IPS-18a (cell line): ENCODE data around the gene UBE2G2.

ENCODE experiments used
- H3K27ac ChIP-seq: one replicate; pipeline ENCODE4 v1.5.1; 2013; ENCODE audit warnings: low read length
- H3K27me3 ChIP-seq: one replicate; pipeline ENCODE4 v1.6.1; 2013; ENCODE audit warnings: mild to moderate bottlenecking, low read length; ENCODE audit not compliant: control insufficient read depth, insufficient read depth
- H3K36me3 ChIP-seq: one replicate; pipeline ENCODE4 v1.6.1; 2013; ENCODE audit warnings: low read depth, low read length; ENCODE audit not compliant: control insufficient read depth
- H3K4me1 ChIP-seq: one replicate; pipeline ENCODE4 v1.6.1; 2013; ENCODE audit warnings: low read depth, low read length; ENCODE audit not compliant: control insufficient read depth
- H3K4me3 ChIP-seq: one replicate; pipeline ENCODE4 v1.5.1; 2013; ENCODE audit warnings: low read length
- H3K9ac ChIP-seq: one replicate; pipeline ENCODE4 v1.6.1; 2013; ENCODE audit warnings: mild to moderate bottlenecking, low read length, moderate library complexity
- H3K9me3 ChIP-seq: one replicate; pipeline ENCODE4 v1.6.1; 2013; ENCODE audit warnings: low read depth, low read length; ENCODE audit not compliant: control insufficient read depth

Gene UBE2G2

GRCh38 chr21:44764319-44765230, 37.0 kb downstream of the UBE2G2 start:
- H3K9ac ChIP-seq = no peak overlapping the region
- H3K9me3 ChIP-seq = no peaks in the 10 kb centered on the region
- H3K27me3 ChIP-seq = no peaks in the 10 kb centered on the region
- H3K4me1 ChIP-seq = peaks cover 20% of the 10 kb centered on the region
- no peak overlapping the region for H3K27ac ChIP-seq
- H3K36me3 ChIP-seq = no peaks in the 10 kb centered on the region
- H3K4me3 ChIP-seq = no peak overlapping the region

GRCh38 chr21:44763451-44764318, 37.9 kb downstream of the UBE2G2 start:
- H3K27ac ChIP-seq = no peak overlapping the region
- no peak overlapping the region for H3K4me3 ChIP-seq
- H3K9me3 ChIP-seq = no peaks in the 10 kb centered on the region
- no peaks in the 10 kb centered on the region for H3K27me3 ChIP-seq
- H3K4me1 ChIP-seq = peaks cover 15% of the 10 kb centered on the region
- no peak overlapping the region for H3K9ac ChIP-seq
- no peaks in the 10 kb centered on the region for H3K36me3 ChIP-seq

GRCh38 chr21:44763050-44763378, 38.6 kb downstream of the UBE2G2 start:
- no peaks in the 10 kb centered on the region for H3K9me3 ChIP-seq
- H3K27me3 ChIP-seq = no peaks in the 10 kb centered on the region
- no peak overlapping the region for H3K4me3 ChIP-seq
- H3K36me3 ChIP-seq = no peaks in the 10 kb centered on the region
- no peak overlapping the region for H3K9ac ChIP-seq
- peaks cover 9% of the 10 kb centered on the region for H3K4me1 ChIP-seq
- no peak overlapping the region for H3K27ac ChIP-seq

- H3K27ac ChIP-seq = no peak overlapping the region
Observed at GRCh38 chr21:44762221-44763049, 39.2 kb downstream of the UBE2G2 start.

GRCh38 chr21:44761747-44762208, 39.8 kb downstream of the UBE2G2 start:
- Histone ChIP-seq H3K27ac (no peak overlapping the region), H3K9me3 (no peaks in the 10 kb centered on the region), H3K4me3 (no peak overlapping the region), H3K9ac (no peak overlapping the region), H3K27me3 (no peaks in the 10 kb centered on the region), H3K36me3 (no peaks in the 10 kb centered on the region), H3K4me1 (peaks cover 5% of the 10 kb centered on the region)

More at GRCh38 chr21:44762221-44763049, 39.2 kb downstream of the UBE2G2 start:
- no peaks in the 10 kb centered on the region for H3K9me3 ChIP-seq
- no peaks in the 10 kb centered on the region for H3K27me3 ChIP-seq
- H3K4me3 ChIP-seq = no peak overlapping the region
- H3K4me1 ChIP-seq = peaks cover 5% of the 10 kb centered on the region
- no peak overlapping the region for H3K9ac ChIP-seq
- no peaks in the 10 kb centered on the region for H3K36me3 ChIP-seq

GRCh38 chr21:44761011-44761729, 40.5 kb downstream of the UBE2G2 start:
- Histone ChIP-seq H3K9me3 (no peaks in the 10 kb centered on the region), H3K27me3 (no peaks in the 10 kb centered on the region), H3K27ac (no peak overlapping the region), H3K4me1 (peaks cover 5% of the 10 kb centered on the region), H3K9ac (no peak overlapping the region), H3K36me3 (no peaks in the 10 kb centered on the region), H3K4me3 (no peak overlapping the region)

- H3K27ac ChIP-seq = no peak overlapping the region
- no peaks in the 10 kb centered on the region for H3K9me3 ChIP-seq
- no peaks in the 10 kb centered on the region for H3K27me3 ChIP-seq
- H3K4me1 ChIP-seq = peaks cover 1% of the 10 kb centered on the region
- H3K9ac ChIP-seq = no peak overlapping the region
- no peak overlapping the region for H3K4me3 ChIP-seq
- no peaks in the 10 kb centered on the region for H3K36me3 ChIP-seq
Observed at GRCh38 chr21:44760376-44760775, 41.2 kb downstream of the UBE2G2 start.

GRCh38 chr21:44759628-44760285, 41.9 kb downstream of the UBE2G2 start:
- no peaks in the 10 kb centered on the region for H3K27me3 ChIP-seq
- H3K9me3 ChIP-seq = no peaks in the 10 kb centered on the region
- H3K4me3 ChIP-seq = no peak overlapping the region
- no peak overlapping the region for H3K9ac ChIP-seq
- H3K27ac ChIP-seq = no peak overlapping the region
- no peaks in the 10 kb centered on the region for H3K36me3 ChIP-seq
- no peaks in the 10 kb centered on the region for H3K4me1 ChIP-seq

GRCh38 chr21:44758781-44759627, 42.6 kb downstream of the UBE2G2 start:
- no peaks in the 10 kb centered on the region for H3K27me3 ChIP-seq
- no peak overlapping the region for H3K27ac ChIP-seq
- no peak overlapping the region for H3K4me3 ChIP-seq

GRCh38 chr21:44758141-44758561, 43.5 kb downstream of the UBE2G2 start:
- no peaks in the 10 kb centered on the region for H3K36me3 ChIP-seq
- H3K9me3 ChIP-seq = no peaks in the 10 kb centered on the region
- H3K4me3 ChIP-seq = no peak overlapping the region
- no peaks in the 10 kb centered on the region for H3K4me1 ChIP-seq
- H3K27ac ChIP-seq = no peak overlapping the region
- no peaks in the 10 kb centered on the region for H3K27me3 ChIP-seq
- H3K9ac ChIP-seq = no peak overlapping the region

More at GRCh38 chr21:44758781-44759627, 42.6 kb downstream of the UBE2G2 start:
- no peaks in the 10 kb centered on the region for H3K36me3 ChIP-seq
- H3K9me3 ChIP-seq = no peaks in the 10 kb centered on the region
- no peaks in the 10 kb centered on the region for H3K4me1 ChIP-seq
- H3K9ac ChIP-seq = no peak overlapping the region
